Measurements from ENCODE around the gene CRYBG2.

GRCh38 chr1:26367441-26367840, 13.5 kb upstream of the CRYBG2 start:
- TF ChIP-seq, protein P1, sequence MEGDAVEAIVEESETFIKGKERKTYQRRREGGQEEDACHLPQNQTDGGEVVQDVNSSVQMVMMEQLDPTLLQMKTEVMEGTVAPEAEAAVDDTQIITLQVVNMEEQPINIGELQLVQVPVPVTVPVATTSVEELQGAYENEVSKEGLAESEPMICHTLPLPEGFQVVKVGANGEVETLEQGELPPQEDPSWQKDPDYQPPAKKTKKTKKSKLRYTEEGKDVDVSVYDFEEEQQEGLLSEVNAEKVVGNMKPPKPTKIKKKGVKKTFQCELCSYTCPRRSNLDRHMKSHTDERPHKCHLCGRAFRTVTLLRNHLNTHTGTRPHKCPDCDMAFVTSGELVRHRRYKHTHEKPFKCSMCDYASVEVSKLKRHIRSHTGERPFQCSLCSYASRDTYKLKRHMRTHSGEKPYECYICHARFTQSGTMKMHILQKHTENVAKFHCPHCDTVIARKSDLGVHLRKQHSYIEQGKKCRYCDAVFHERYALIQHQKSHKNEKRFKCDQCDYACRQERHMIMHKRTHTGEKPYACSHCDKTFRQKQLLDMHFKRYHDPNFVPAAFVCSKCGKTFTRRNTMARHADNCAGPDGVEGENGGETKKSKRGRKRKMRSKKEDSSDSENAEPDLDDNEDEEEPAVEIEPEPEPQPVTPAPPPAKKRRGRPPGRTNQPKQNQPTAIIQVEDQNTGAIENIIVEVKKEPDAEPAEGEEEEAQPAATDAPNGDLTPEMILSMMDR (conservative IDR thresholded peaks at IDR 0.05), result no peak
- TF ChIP-seq ZFX (IDR thresholded peaks at IDR 0.05), result no peak

Measured in C4-2B (cell line).